Hippocampal formation (tissue), 2 donors: ENCODE data around the gene CYP46A1.
A peak's percentile ranks its signal among the peaks of the same experiment; 100 is the strongest.

ENCODE experiments used
- DNase-seq, 2 donors: peaks; one replicate each; lab custom pipeline; 2025; lab: John Stamatoyannopoulos, UW

Gene CYP46A1

GRCh38 chr14:99673305-99674063 lies 10.6 kb upstream of the CYP46A1 start:
- DNase-seq = no peak

- DNase-seq = no peak
Measured at GRCh38 chr14:99674064-99674650, 9.9 kb upstream of the CYP46A1 start.

DNA sequence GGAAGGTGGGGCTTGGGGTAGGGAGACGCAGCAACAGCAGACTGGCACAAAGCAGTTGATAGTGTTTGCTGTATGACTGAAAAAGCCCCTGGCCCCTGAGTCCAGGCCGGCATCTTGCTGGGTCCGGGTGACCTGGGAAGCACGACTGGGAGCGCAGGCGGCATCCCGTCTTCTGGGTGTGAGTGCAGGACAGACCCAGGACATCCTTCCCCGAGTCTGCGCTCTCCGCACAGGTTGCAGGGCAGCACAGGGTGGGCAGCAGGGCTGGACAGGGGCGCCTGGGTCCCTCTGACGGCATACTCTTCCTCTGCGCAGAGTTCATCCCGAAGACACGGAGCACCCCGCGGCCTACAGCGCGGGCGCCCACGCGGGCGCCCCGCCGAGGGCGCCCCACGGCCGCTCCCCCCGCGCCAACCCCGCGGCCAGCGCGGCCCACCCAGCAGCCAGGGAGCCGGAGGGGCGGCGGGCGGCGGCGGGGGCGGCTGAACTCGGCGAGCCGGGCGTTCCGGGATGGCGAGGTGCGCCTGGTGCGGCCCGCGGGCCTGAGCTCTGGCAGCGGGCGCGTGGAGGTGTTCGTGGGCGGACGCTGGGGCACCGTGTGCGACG lies 9.2 kb upstream of the CYP46A1 start:
- DNase-seq = no peak

DNA sequence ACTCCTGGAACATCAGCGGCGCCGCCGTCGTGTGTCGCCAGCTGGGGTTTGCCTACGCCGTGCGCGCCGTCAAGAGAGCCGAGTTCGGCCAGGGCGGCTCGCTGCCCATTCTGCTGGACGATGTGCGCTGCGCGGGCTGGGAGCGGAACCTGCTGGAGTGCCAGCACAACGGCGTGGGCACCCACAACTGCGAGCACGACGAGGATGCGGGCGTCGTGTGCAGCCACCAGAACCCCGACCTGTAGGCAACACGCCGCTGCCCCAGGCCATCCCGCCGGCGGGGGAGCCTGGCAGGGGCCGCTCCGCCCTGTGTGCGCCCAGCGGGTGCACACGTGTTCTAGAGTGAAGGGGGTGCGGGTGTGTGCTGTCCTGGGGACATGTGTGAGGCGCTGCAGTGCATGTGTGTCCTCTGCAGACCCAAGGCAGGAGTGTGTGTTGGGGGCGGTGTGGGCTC lies 8.7 kb upstream of the CYP46A1 start:
- no peak for DNase-seq

DNA sequence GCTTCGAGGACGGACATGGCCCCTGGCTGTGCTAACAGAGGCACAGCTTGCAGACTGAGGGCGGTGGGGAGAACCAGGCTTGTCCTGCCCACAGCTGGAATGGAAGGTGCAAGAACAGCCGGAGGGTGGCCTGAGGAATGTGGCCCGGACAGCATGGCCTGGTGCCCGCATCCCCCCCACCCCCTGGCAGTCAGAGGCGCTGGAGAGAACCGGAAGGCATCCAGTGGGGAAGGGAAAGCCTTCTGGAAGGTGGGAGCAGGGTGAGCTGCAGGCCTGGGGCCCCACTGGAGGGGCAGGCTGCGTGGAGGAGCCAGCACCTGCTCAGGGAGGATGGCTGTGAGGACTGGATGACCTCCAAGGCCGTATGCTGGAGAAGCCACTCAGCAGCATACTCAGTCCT lies 8.1 kb upstream of the CYP46A1 start:
- no peak for DNase-seq

- DNase-seq = no peak
Measured at GRCh38 chr14:99676657-99677056, 7.4 kb upstream of the CYP46A1 start.

DNA sequence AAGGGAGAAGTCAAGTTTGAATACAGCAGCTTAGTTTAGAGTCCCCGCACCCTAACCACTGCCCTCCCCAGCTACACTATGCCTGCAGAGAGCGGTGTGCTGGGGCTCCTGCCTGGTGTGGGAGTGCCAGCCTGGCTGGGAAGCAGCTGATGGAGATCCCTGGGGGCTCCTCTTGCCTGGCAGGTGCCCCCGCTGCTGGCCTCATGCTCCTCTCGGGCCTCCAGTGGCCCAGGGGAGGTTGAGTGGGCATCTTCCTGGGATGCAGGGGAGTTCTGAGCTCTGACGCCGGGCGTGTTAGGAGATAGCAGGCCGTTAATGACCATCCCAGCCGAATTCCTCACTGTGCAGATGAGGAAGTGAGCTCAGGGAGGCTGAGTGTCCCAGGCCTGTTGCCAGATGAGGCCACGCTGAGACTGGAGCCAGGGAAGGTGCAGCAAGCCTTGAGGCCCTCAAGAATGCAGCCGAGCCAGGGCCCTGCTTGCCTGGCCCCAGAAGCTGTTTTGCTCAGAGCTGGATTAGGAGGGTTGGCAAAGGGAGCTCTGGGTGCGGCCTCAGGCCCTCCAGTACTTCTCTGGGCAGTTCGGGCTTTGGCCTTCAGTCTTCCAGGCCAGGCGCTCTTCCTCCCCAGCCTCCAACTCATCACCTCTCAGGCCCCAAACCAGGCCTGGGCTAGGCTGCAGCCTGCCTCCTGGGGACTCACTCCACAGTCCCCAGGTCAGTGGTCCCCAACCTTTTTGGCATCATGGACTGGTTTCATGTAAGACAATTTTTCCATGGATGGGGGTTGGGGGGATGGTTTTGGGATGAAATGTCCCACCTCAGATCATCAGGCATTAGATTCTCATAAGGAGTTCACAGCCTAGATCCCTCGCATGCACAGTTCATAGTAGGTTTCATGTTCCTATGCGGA lies 6.6 kb upstream of the CYP46A1 start:
- no peak for DNase-seq

- no peak for DNase-seq
Measured at GRCh38 chr14:99678198-99678597, 5.9 kb upstream of the CYP46A1 start.

DNA sequence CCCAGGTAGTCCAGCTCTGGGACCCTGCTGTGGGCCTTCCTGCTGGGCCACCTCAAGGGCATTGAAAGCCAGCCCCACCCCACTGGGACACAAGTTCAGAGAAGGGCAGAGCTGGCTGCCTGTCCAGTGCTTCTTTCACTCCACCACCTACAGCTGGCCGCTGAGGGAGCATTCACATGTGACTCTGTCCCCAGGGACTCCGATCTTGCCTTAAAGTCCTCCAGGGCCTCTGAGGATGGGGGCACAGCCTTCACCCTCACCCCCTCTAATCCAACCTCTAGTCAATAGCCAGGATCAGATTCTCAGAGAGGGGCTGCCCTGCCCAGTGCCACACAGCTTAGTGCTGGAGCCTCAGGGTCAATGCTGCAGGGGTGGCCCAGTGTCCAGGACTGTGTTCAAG lies 5.0 kb upstream of the CYP46A1 start:
- DNase-seq = no peak

GRCh38 chr14:99679543-99679942 lies 4.6 kb upstream of the CYP46A1 start:
- DNase-seq = no peak

- DNase-seq = no peak
Measured at GRCh38 chr14:99679996-99680395, 4.1 kb upstream of the CYP46A1 start.

DNA sequence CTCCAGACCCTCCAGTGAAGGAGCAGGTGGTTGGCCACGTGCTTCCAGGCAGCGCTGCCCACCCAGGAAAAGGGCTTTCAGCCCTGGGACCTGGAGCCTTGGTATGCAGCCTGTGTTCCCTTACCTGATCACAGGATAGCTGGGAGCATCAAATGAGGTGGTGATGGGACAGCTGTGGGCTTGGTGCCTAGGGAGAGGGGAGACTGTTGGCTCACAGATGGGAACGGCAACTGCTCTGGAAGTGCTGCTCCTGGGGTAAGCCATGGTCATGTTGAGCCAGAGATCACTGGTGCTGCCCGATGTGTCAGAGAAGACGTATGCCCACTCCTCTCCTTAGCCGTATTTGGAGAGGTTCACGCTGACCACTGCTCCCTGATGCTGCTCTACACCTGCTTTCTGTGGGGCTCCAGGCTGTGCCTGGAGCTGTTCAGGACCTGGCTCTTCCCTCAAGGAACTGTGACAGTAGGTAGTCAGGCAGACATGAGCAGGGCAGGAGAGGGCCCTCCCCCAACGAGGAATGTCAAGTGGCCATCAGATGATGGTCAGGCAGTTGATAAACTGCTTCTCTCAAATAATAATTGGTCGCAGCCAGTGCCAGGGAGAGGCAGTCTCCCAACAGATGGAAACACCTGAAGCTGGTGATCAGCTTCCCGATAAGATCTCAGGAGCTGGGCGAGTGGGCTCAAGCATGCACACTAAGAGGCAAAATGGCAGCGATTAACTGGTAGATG lies 2.8 kb upstream of the CYP46A1 start:
- no peak for DNase-seq

DNA sequence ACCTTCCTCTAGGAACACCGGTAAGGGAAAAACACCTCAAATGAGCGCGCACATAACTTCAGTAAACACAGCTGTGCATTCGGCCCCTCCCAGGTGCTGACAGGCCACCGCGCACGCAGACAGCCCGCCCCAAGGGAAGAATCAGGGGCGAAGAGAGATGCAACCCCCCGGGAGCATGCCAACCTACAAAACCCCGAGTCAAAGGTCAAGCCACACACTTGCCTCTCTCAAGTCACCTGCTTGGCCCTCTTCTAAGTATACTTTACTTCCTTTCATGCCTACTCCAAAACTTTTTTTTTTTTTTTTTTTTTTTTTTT lies 2.3 kb upstream of the CYP46A1 start:
- DNase-seq = no peak

GRCh38 chr14:99682809-99683618 lies 1.1 kb upstream of the CYP46A1 start:
- peak; percentile 16 to 63 for DNase-seq

DNA sequence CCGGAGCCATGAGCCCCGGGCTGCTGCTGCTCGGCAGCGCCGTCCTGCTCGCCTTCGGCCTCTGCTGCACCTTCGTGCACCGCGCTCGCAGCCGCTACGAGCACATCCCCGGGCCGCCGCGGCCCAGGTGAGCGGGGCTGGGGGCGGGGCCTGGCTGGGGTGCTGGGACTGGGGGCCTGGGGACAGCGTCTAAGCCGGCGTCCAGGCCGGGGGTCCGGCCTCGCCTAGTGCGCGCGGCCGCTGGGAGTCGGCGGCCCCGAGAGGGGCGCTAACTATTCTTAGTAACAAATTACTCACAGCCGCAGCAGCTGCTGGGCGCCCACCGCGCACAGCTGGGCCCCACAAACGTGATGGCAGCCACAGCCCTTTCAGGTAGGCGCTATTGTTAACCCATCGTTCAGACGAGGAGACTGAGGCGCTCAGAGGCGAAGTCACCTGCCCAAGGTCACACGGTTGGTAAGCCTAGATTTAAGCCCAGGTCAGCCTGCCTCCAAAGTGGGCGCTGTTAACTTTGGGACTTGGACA lies 374 bp downstream of the CYP46A1 start:
- DNase-seq = no peak

DNA sequence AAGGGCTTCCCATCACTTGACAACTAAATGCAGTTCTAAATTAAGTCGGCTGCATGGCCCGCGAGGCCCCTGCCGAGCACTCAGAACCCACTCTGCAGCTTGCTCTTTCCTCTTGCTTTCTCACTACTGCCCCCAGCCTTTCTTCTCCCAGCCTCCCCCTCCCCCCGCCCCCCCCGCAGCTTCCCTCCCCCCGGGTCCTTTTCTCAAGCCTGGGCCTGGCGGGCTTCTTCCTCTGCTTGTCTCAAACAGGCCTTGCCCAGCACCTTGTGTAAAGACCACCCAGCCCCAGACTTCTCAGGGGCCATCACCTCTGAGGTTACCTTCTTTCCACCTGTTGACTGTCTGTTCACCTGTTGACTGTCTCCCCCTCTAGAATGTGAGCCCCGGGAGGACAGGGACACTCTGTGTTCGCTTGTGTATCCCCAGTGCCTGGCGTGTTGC lies 1.1 kb downstream of the CYP46A1 start:
- no peak for DNase-seq

GRCh38 chr14:99685596-99685995 lies 1.5 kb downstream of the CYP46A1 start:
- no peak for DNase-seq

DNA sequence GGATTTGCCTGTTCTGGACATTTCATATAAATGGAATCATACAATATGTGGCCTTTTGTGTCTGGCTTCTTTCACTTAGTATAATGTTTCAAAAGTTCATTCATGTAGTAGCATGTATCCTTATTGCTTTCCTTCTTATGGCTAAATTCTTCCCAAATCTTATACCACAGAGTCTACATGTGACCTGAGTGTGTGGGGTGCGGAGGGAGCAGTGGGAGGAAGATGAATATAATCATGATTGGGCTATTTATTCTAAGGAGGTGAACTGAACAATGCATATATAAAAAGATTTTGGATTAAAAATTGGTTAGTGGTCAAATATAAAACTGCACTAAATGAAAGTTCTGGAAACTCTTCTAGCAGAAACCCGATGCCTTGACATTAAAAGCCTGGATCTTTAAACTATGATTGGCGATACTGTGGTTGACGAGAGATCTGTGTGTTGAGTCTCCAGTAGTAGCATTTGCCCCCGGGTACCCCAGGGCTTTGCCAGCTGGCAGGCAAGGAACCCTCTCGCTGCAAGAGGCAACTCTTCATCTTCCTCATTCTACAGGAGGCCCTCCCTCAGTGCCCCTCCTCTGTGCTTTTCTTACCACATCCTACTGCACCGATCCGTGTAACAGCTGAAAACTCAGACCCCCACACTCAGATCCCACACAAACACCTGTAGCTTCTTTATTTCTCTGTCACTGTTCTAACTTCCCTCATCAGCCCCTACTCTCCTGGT lies 2.6 kb downstream of the CYP46A1 start:
- DNase-seq = no peak

DNA sequence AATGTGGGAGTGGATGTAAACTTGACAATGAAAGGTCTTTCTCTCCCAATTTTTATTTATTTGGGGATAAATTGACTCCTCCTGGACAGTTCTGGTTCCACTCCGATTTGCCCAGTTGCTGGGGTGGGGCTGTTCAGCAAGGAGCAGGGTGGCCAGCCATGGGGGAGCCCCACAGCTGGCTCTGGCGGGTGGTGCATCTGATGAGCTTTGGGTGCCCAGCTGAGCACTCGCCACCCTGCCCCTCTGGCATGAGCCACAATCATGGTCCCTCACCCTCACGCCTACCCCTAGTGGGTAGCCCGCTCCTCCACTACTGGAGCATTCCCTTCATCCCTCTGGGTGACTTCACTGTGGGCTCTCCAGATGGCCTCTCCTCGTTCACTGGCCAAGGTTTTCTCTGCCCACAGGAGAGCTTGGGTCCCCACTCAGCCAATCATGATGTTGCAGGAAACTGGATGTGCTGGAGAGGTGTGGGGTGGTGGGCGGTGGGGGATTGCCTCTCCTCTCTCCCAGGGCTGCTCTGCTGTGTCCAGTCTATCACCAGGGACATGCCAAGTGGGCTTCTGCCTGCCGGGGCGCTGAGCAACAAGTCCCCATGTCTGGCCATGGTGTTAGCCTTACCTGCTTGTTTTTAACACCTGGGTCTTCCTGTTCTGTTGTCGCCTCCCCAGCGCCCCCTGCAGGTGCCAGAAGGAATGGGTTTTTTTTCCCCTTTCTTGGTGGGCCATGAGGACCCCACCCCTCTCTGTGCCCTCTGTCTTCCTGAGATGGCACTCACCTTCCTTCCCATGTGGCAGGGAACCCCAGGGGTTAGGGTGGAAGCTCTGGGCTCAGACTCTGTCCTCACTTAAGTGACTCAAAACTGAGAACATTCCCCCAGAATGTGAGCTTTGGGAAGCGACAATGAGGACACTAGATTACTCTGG lies 3.4 kb downstream of the CYP46A1 start:
- no peak for DNase-seq
